B cell (primary cell): ENCODE measurements around the gene ULK1.

Source experiments
- EZH2 ChIP-seq: IDR thresholded peaks from 2 replicates; pipeline ENCODE4 v1.6.1; 2012; ENCODE audit warnings: borderline replicate concordance, low read depth, mild to moderate bottlenecking, moderate library complexity, low read length; ENCODE audit not compliant: insufficient read depth, poor library complexity, severe bottlenecking
- TF ChIP-seq, protein P1 (sequence below): fragments of 200-600 bp; IDR thresholded peaks from one replicate; pipeline ENCODE4 v1.8.0; 2022; ENCODE audit warnings: antibody characterized with exemption, mild to moderate bottlenecking

DNA sequence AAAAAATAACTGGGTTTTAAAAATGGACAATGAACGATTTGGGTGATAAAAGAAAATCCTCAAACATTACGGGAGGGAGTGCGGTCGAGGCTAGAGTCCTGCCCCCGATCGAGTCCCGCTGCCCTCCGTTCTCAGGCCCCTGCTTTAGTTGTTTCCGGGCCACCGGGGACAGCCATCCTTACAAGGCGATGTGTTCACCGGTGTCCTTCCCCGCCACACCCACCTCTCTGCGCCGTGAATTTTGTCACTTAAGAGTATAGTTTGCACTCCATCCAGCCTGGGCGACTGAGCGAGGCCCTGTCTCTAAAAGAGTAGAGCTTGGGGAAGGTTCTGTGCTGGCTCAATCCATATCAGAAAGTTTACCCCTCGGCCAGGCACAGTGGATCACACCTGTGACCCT is 2.9 kb downstream of the ULK1 start:
- TF ChIP-seq, protein P1, sequence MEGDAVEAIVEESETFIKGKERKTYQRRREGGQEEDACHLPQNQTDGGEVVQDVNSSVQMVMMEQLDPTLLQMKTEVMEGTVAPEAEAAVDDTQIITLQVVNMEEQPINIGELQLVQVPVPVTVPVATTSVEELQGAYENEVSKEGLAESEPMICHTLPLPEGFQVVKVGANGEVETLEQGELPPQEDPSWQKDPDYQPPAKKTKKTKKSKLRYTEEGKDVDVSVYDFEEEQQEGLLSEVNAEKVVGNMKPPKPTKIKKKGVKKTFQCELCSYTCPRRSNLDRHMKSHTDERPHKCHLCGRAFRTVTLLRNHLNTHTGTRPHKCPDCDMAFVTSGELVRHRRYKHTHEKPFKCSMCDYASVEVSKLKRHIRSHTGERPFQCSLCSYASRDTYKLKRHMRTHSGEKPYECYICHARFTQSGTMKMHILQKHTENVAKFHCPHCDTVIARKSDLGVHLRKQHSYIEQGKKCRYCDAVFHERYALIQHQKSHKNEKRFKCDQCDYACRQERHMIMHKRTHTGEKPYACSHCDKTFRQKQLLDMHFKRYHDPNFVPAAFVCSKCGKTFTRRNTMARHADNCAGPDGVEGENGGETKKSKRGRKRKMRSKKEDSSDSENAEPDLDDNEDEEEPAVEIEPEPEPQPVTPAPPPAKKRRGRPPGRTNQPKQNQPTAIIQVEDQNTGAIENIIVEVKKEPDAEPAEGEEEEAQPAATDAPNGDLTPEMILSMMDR: no peak
- no peak for TF ChIP-seq EZH2
